Measurements from ENCODE around the gene MRPL36. TPM values are rescaled to one million over a fixed set of nuclear protein-coding genes. Genes with fewer than 3 reads are reported as not detected.

MRPL36 gene
- total and polyA plus RNA-seq, 4 donors, result 22.3 to 106 (median 56.3) TPM

DNA sequence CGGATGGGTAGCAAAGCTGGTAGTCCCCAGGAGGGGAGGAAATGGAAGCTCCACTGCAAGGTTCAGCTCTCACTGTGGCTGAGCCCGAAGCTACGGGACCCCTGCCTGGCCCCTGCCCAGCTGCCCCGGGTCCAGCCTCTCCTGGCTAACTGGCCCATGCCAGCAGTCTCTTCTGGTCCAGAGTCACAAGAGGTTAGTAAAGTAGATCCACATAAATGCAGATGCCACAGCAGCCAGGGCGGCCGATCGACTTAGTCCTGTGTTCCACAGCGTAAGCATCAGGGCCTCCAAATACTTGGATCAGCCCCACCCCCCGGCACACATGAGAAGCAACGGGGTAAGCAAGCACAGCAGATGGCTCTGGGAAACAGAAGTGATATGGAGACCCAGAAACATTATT lies 42.1 kb downstream of the MRPL36 start:
- TF ChIP-seq GABPA (IDR thresholded peaks at IDR 0.05 in 1 of 2, conservative IDR thresholded peaks at IDR 0.05 in 1 of 2), result no peak
- no peak for TF ChIP-seq SP1 (IDR thresholded peaks at IDR 0.05)
- no peak for TF ChIP-seq NR2F2 (IDR thresholded peaks at IDR 0.05)
- TF ChIP-seq REST (IDR thresholded peaks at IDR 0.05), result no peak
- no peak for TF ChIP-seq FOXA1 (IDR thresholded peaks at IDR 0.05)
- no peak for TF ChIP-seq FOXA2 (IDR thresholded peaks at IDR 0.05)
- TF ChIP-seq EGR1 (IDR thresholded peaks at IDR 0.05; ENCODE audit: low read depth in 2 of 2), result no peak
- no peak for TF ChIP-seq HNF4A (conservative IDR thresholded peaks at IDR 0.05)
- TF ChIP-seq, protein P1, sequence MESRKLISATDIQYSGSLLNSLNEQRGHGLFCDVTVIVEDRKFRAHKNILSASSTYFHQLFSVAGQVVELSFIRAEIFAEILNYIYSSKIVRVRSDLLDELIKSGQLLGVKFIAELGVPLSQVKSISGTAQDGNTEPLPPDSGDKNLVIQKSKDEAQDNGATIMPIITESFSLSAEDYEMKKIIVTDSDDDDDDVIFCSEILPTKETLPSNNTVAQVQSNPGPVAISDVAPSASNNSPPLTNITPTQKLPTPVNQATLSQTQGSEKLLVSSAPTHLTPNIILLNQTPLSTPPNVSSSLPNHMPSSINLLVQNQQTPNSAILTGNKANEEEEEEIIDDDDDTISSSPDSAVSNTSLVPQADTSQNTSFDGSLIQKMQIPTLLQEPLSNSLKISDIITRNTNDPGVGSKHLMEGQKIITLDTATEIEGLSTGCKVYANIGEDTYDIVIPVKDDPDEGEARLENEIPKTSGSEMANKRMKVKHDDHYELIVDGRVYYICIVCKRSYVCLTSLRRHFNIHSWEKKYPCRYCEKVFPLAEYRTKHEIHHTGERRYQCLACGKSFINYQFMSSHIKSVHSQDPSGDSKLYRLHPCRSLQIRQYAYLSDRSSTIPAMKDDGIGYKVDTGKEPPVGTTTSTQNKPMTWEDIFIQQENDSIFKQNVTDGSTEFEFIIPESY (IDR thresholded peaks at IDR 0.05), result no peak
- TF ChIP-seq RAD21 (IDR thresholded peaks at IDR 0.05), result no peak
- TF ChIP-seq, protein P2, sequence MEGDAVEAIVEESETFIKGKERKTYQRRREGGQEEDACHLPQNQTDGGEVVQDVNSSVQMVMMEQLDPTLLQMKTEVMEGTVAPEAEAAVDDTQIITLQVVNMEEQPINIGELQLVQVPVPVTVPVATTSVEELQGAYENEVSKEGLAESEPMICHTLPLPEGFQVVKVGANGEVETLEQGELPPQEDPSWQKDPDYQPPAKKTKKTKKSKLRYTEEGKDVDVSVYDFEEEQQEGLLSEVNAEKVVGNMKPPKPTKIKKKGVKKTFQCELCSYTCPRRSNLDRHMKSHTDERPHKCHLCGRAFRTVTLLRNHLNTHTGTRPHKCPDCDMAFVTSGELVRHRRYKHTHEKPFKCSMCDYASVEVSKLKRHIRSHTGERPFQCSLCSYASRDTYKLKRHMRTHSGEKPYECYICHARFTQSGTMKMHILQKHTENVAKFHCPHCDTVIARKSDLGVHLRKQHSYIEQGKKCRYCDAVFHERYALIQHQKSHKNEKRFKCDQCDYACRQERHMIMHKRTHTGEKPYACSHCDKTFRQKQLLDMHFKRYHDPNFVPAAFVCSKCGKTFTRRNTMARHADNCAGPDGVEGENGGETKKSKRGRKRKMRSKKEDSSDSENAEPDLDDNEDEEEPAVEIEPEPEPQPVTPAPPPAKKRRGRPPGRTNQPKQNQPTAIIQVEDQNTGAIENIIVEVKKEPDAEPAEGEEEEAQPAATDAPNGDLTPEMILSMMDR (IDR thresholded peaks at IDR 0.05; ENCODE audit: low read depth, low read length, missing input control), result no peak
- TF ChIP-seq, protein P3, sequence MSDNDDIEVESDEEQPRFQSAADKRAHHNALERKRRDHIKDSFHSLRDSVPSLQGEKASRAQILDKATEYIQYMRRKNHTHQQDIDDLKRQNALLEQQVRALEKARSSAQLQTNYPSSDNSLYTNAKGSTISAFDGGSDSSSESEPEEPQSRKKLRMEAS (IDR thresholded peaks at IDR 0.05), result no peak
- no peak for TF ChIP-seq RXRA (IDR thresholded peaks at IDR 0.05)
- no peak for TF ChIP-seq ATF3 (IDR thresholded peaks at IDR 0.05)
- TF ChIP-seq JUND (IDR thresholded peaks at IDR 0.05), result no peak
- Histone ChIP-seq H3K4me3 (ENCODE audit: low read depth in 1 of 3, low read length in 3 of 3) (no peak overlapping the region), H3K4me1 (ENCODE audit: control insufficient read depth in 4 of 4, insufficient read depth in 4 of 4, low read length in 3 of 4) (no peaks in the 10 kb centered on the region), H3K36me3 (ENCODE audit: control insufficient read depth in 4 of 4, insufficient read depth in 3 of 4, low read depth in 1 of 4, low read length in 3 of 4) (no peaks in the 10 kb centered on the region), H3K9me3 (ENCODE audit: control insufficient read depth in 4 of 4, low read length in 3 of 4) (peaks cover 0 to 3% (median 2%) of the 10 kb centered on the region in 4 donors), H3K9ac (ENCODE audit: low read depth in 1 of 2, low read length in 2 of 2) (no peak overlapping the region), H3K27me3 (ENCODE audit: control insufficient read depth in 4 of 4, insufficient read depth in 4 of 4, low read length in 3 of 4) (no peaks in the 10 kb centered on the region), H3K27ac (ENCODE audit: low read depth in 1 of 2, low read length in 2 of 2) (no peak overlapping the region)
- 75% methylated on average over 10 of the region's 10 CpGs for WGBS
- DNase-seq (ENCODE audit: low spot score), result no peak

DNA sequence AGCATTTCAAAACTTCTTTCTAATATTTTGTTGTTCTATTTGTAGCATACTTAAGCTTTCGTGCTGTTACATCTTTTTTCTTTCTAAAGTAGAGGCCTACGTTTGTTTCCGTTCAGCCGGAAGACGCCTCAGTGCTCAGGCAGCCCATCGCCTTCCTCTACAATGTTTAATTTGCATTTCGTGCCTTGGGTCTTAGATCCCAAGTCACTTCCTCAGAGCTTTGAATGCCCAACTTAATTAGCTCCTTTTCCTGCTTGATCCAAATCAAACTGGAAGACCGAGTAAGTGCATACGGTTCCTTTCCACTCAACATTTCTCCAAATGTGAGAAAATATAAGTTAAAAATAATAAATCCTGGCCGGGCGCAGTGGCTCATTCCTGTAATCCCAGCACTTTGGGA lies 43.2 kb downstream of the MRPL36 start:
- no peak overlapping the region for H3K27ac ChIP-seq (ENCODE audit: low read depth in 1 of 2, low read length in 2 of 2)
- TF ChIP-seq JUND (IDR thresholded peaks at IDR 0.05), result no peak
- no peak for TF ChIP-seq YY1 (IDR thresholded peaks at IDR 0.05)
- no peak for TF ChIP-seq NR2F2 (IDR thresholded peaks at IDR 0.05)
- no peak for TF ChIP-seq TAF1 (conservative IDR thresholded peaks at IDR 0.05)
- H3K36me3 ChIP-seq (ENCODE audit: control insufficient read depth in 4 of 4, insufficient read depth in 3 of 4, low read depth in 1 of 4, low read length in 3 of 4), result no peaks in the 10 kb centered on the region
- no peak for DNase-seq (ENCODE audit: low spot score)
- H3K9ac ChIP-seq (ENCODE audit: low read depth in 1 of 2, low read length in 2 of 2), result no peak overlapping the region
- peaks cover 0 to 4% (median 0%) of the 10 kb centered on the region in 4 donors for H3K27me3 ChIP-seq (ENCODE audit: control insufficient read depth in 4 of 4, insufficient read depth in 4 of 4, low read length in 3 of 4)
- 75% methylated on average over 11 of the region's 11 CpGs for WGBS
- H3K9me3 ChIP-seq (ENCODE audit: control insufficient read depth in 4 of 4, low read length in 3 of 4), result peaks cover 0 to 3% (median 2%) of the 10 kb centered on the region in 4 donors
- H3K4me1 ChIP-seq (ENCODE audit: control insufficient read depth in 4 of 4, insufficient read depth in 4 of 4, low read length in 3 of 4), result no peaks in the 10 kb centered on the region
- H3K4me3 ChIP-seq (ENCODE audit: low read depth in 1 of 3, low read length in 3 of 3), result no peak overlapping the region
